ENCODE results near the gene DDX47. TPM values are rescaled to one million over a fixed set of nuclear protein-coding genes. Genes with fewer than 3 reads are reported as not detected.

The DDX47 gene
- total and polyA plus RNA-seq, 8 donors, result 17.9 to 34.5 (median 26.2) TPM

DNA sequence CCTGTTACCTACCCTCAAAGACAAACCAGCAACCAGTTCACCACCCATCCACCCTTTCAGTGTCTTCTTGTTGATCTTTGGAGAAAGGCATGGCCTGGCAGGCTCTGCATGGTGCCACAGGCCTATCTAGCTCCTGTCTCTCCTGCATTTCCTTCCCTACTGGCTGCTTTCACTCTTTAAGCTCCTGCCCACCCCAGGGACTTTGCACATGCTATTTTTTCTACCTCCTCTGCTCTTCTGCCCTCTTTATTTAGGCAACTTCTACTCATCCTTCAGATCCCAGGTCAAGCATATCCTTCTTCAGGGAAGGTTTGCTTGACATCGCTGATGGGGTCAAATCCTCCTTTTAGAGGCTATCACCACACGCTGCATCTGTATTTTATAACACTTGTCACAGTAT, 51.1 kb downstream of the DDX47 start:
- TF ChIP-seq, protein P1, sequence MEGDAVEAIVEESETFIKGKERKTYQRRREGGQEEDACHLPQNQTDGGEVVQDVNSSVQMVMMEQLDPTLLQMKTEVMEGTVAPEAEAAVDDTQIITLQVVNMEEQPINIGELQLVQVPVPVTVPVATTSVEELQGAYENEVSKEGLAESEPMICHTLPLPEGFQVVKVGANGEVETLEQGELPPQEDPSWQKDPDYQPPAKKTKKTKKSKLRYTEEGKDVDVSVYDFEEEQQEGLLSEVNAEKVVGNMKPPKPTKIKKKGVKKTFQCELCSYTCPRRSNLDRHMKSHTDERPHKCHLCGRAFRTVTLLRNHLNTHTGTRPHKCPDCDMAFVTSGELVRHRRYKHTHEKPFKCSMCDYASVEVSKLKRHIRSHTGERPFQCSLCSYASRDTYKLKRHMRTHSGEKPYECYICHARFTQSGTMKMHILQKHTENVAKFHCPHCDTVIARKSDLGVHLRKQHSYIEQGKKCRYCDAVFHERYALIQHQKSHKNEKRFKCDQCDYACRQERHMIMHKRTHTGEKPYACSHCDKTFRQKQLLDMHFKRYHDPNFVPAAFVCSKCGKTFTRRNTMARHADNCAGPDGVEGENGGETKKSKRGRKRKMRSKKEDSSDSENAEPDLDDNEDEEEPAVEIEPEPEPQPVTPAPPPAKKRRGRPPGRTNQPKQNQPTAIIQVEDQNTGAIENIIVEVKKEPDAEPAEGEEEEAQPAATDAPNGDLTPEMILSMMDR (IDR thresholded peaks at IDR 0.05), result no peak
- intact Hi-C loops (cut with DNase I), result no loop called here
- Histone ChIP-seq H3K9me3 (no peaks in the 10 kb centered on the region), H3K4me1 (no peaks in the 10 kb centered on the region), H3K36me3 (no peaks in the 10 kb centered on the region), H3K27me3 (no peaks in the 10 kb centered on the region), H3K27ac (no peak overlapping the region), H3K4me3 (no peak overlapping the region)
- DNase-seq (no peak), FAIRE-seq (no peak), ATAC-seq (no peak)
- 95 to 99% methylated on average over 2 of the region's 2 CpGs for WGBS, 2 donors

DNA sequence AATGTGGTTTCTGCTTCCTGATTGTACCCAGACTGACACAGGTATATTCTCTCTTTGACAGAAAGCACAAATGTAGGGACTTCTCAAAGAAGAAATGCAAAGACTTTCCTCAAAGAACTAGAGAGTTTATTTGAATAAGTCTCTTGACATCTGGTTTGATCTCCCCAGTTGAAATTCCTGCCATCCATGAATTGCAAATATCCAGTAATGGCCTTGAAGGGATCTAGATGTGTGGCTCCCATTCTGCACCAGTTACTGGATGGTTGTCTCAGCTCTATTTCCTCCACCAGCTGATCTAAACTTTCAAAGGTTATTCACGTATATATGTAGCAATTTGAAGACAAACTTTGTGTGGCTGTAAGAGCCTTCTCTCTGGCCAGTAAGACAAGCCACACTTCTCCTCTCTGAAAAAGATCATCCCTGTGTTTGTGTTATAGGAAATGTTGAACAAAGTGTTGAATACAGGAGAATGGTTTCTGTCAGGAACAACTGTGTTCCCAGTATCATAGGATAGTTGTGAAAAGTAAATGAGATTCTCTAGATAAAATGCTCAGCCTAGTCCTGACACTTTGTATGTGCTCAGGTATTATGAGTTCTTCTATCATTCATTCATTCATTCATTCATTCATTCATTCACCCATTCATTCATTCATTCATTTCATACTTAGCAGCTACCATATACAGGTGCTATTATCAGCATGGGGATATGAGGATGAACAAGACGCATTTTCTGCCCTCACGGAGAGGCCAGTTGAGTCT, 55.5 kb downstream of the DDX47 start:
- H3K27ac ChIP-seq, result no peak overlapping the region
- DNase-seq, result no peak
- 89 to 93% methylated on average over 3 of the region's 3 CpGs for WGBS, 2 donors
- H3K27me3 ChIP-seq, result no peaks in the 10 kb centered on the region
- intact Hi-C loops (cut with DNase I), result no loop called here
- ATAC-seq, result no peak
- TF ChIP-seq, protein P1 (IDR thresholded peaks at IDR 0.05), result no peak
- H3K36me3 ChIP-seq, result no peaks in the 10 kb centered on the region
- no peaks in the 10 kb centered on the region for H3K4me1 ChIP-seq
- FAIRE-seq, result no peak
- H3K9me3 ChIP-seq, result no peaks in the 10 kb centered on the region
- no peak overlapping the region for H3K4me3 ChIP-seq

DNA sequence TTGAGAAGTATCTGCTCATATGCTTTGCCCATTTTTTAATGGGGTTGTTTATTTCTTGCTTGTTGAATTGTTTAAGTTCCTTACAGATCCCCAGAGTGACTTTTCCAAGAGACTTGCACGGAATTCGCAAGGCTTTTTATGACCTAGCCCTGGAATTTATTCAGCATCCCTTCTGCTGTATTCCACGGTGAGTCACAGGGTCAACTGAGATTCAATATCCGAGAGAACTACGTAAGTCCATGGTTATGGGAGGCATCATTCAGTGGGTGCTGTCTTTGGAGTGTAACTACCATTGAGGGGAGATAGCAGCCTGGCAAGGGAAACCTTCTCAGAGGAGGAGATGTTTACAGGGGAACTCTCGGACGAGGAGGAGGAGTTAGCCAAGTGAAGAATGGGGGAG, 57.3 kb downstream of the DDX47 start:
- Histone ChIP-seq H3K27ac (no peak overlapping the region), H3K4me3 (no peak overlapping the region), H3K36me3 (no peaks in the 10 kb centered on the region), H3K27me3 (no peaks in the 10 kb centered on the region), H3K9me3 (no peaks in the 10 kb centered on the region), H3K4me1 (no peaks in the 10 kb centered on the region)
- DNase-seq, result no peak
- TF ChIP-seq, protein P1 (IDR thresholded peaks at IDR 0.05), result no peak
- ATAC-seq, result no peak
- FAIRE-seq, result no peak
- intact Hi-C loops (cut with DNase I), result no loop called here
- 93 to 97% methylated on average over 7 of the region's 7 CpGs for WGBS, 2 donors

DNA sequence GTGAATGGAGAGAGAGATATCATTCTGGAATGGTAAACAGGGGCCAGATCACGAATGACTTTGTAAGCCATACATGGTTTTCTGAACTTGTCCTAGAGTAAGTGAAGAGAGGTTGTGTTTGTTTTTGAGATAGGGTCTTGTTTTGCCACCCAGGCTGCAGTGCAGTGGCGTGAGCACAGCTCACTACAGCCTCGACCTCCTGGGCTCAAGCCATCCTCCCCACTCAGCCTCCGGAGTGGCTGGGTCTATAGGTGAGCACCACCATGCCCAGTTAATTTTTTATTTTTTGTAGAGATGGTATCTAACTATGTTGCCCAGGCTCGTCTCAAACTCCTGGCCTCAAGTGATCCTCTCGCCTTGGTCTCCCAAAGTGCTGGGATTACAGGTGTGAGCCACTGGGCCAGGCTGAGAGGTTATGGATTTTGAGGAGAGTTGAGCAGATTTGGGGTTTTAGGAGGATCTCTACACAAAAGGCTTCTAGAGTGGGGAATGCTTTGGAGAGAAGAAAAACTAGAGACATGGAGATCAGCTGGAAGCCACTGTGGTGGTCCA, 58.5 kb downstream of the DDX47 start:
- Histone ChIP-seq H3K27me3 (no peaks in the 10 kb centered on the region), H3K27ac (no peak overlapping the region), H3K4me3 (no peak overlapping the region), H3K4me1 (no peaks in the 10 kb centered on the region), H3K9me3 (no peaks in the 10 kb centered on the region), H3K36me3 (no peaks in the 10 kb centered on the region)
- TF ChIP-seq, protein P1 (IDR thresholded peaks at IDR 0.05), result no peak
- ATAC-seq, result no peak
- intact Hi-C loops (cut with DNase I), result no loop called here
- no peak for FAIRE-seq
- WGBS, 2 donors, result 84 to 86% methylated on average over 6 of the region's 6 CpGs
- DNase-seq, result no peak

Data from pancreas (tissue), 10 donors.